ENCODE measurements around the gene AGPAT2.

- TF ChIP-seq, protein P1, sequence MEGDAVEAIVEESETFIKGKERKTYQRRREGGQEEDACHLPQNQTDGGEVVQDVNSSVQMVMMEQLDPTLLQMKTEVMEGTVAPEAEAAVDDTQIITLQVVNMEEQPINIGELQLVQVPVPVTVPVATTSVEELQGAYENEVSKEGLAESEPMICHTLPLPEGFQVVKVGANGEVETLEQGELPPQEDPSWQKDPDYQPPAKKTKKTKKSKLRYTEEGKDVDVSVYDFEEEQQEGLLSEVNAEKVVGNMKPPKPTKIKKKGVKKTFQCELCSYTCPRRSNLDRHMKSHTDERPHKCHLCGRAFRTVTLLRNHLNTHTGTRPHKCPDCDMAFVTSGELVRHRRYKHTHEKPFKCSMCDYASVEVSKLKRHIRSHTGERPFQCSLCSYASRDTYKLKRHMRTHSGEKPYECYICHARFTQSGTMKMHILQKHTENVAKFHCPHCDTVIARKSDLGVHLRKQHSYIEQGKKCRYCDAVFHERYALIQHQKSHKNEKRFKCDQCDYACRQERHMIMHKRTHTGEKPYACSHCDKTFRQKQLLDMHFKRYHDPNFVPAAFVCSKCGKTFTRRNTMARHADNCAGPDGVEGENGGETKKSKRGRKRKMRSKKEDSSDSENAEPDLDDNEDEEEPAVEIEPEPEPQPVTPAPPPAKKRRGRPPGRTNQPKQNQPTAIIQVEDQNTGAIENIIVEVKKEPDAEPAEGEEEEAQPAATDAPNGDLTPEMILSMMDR (conservative IDR thresholded peaks at IDR 0.05 in 1 of 2, IDR thresholded peaks at IDR 0.05 in 1 of 2; ENCODE audit: low read depth in 1 of 2, low read length in 2 of 2), result no peak
- no peak for TF ChIP-seq EZH2 (IDR thresholded peaks at IDR 0.05; ENCODE audit: low read length, missing control alignments)
These were observed 6.2 kb downstream of the AGPAT2 start for GRCh38 chr9:136681029-136681428.

Data from fibroblast of lung (primary cell).